SK-N-MC (cell line): ENCODE data around the gene GZF1.
A peak's percentile ranks its signal among the peaks of the same experiment; 100 is the strongest.

Experiments used
- DNase-seq: peaks from one replicate; pipeline ENCODE4 v3.0.0-alpha.2; 2011; ENCODE audit warnings: low read depth, low spot score
- H3K27ac ChIP-seq: fragments of 200-600 bp; sonication (generic); 2 replicates; pipeline ENCODE4 v1.5.1; 2016; ENCODE audit warnings: mixed run types
- H3K36me3 ChIP-seq: fragments of 200-600 bp; sonication (generic); 2 replicates; pipeline ENCODE4 v1.6.1; 2017; ENCODE audit warnings: antibody characterized with exemption, low read length, mixed read lengths; ENCODE audit not compliant: insufficient read depth
- H3K4me3 ChIP-seq: fragments of 200-600 bp; sonication (generic); 2 replicates; pipeline ENCODE4 v1.5.1; 2016
- H3K9ac ChIP-seq: fragments of 200-600 bp; sonication (generic); 2 replicates; pipeline ENCODE4 v1.8.0; 2017; ENCODE audit warnings: mixed run types, mixed read lengths; ENCODE audit not compliant: insufficient read length
- H3K9me3 ChIP-seq: fragments of 200-600 bp; sonication (generic); 2 replicates; pipeline ENCODE4 v1.6.1; 2017; ENCODE audit warnings: low read depth, mild to moderate bottlenecking, antibody characterized with exemption, low read length, moderate library complexity, mixed read lengths
- EZH2 ChIP-seq: fragments of 200-600 bp; sonication (generic); IDR thresholded peaks from one replicate; pipeline ENCODE4 v1.6.1; 2017; ENCODE audit warnings: antibody characterized with exemption
- FOXP2 ChIP-seq: optimal IDR thresholded peaks from 2 replicates; pipeline ENCODE3; 2011; ENCODE audit warnings: mild to moderate bottlenecking, moderate library complexity; ENCODE audit not compliant: insufficient read depth; ENCODE audit errors: extremely low read length, control extremely low read depth
- POLR2AphosphoS5 ChIP-seq: IDR thresholded peaks from 2 replicates; pipeline ENCODE4 v1.6.1; 2012; ENCODE audit warnings: mild to moderate bottlenecking, low read depth, low read length, borderline replicate concordance

Gene GZF1

GRCh38 chr20:23369072-23369823 lies 7.3 kb downstream of the GZF1 start:
- 0 out of 2 replicates have a peak overlapping the region, but pooled peaks have one; percentile 3 for H3K27ac ChIP-seq
- no peaks in the 10 kb centered on the region for H3K9me3 ChIP-seq
- no peak for DNase-seq
- H3K36me3 ChIP-seq: peaks cover 92% of the 10 kb centered on the region
- no peak overlapping the region for H3K9ac ChIP-seq
- no peak overlapping the region for H3K4me3 ChIP-seq
- TF ChIP-seq EZH2 (no peak), FOXP2 (no peak), POLR2AphosphoS5 (no peak)

DNA sequence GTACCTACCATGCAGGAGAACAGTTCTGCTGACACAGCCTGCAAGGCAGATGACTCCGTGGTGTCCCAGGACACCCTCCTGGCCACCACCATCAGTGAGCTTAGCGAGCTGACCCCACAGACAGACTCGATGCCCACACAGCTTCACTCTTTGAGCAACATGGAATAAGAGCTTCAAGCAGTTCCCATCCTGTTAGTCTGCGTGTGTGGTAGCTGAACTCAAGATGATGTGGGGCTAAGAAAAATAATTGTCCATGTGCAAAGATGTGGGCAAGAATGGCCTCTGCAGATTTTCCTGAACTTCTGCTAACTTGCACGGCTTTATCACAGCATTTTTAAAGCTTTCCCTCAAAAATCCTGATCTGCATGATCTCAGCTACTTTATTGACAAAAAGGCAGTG lies 8.3 kb downstream of the GZF1 start:
- TF ChIP-seq EZH2 (no peak), FOXP2 (no peak), POLR2AphosphoS5 (no peak)
- Histone ChIP-seq H3K9ac (no peak overlapping the region), H3K4me3 (no peak overlapping the region), H3K36me3 (peaks cover 93% of the 10 kb centered on the region), H3K9me3 (no peaks in the 10 kb centered on the region), H3K27ac (no peak overlapping the region)
- DNase-seq: no peak

- no peak for DNase-seq
- Histone ChIP-seq H3K27ac (no peak overlapping the region), H3K36me3 (peaks cover 93% of the 10 kb centered on the region), H3K9me3 (no peaks in the 10 kb centered on the region), H3K4me3 (no peak overlapping the region), H3K9ac (no peak overlapping the region)
- TF ChIP-seq EZH2: no peak
- TF ChIP-seq FOXP2: no peak
- no peak for TF ChIP-seq POLR2AphosphoS5
These were observed 8.9 kb downstream of the GZF1 start for GRCh38 chr20:23370873-23371272.

DNA sequence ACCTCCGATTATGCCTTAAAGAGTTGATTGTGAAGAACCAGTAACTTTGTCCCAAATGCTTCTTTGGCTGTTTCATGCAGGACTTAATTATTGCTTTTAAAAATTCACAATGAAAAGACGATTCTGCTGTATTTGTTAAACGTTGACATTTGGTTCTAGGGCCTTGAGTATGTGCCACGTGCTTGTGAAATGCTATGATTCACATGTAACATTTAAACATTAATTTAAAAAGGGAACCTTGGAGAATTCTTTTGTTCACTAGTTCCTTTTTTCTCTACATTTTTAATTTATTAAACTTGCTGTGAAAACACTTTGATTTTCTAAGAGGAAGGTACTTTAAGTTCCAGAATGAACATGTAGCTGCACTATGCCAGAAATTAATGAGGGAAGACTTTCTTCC lies 9.5 kb downstream of the GZF1 start:
- Histone ChIP-seq H3K9me3 (no peaks in the 10 kb centered on the region), H3K4me3 (no peak overlapping the region), H3K36me3 (peaks cover 98% of the 10 kb centered on the region), H3K27ac (no peak overlapping the region), H3K9ac (no peak overlapping the region)
- DNase-seq: no peak
- TF ChIP-seq EZH2 (no peak), FOXP2 (no peak), POLR2AphosphoS5 (no peak)

DNA sequence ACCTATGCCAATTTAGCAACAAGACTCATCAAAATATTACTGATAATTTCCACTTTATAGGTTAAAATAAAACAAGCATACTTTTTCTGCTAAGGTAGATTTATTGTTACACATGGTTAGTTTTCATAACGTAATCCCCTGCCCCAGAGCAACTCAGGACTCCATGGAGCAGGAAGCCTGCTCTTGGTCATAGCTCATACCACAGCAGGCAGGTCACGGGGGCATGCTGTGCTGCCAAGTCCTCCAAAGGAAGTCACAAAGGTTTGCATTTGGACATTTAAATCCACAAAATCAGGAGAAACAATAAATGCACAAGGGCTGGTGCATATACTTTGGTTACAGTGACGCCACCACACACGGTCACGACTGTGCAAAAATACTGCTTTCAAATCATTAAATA lies 12.5 kb downstream of the GZF1 start:
- Histone ChIP-seq H3K36me3 (peaks cover 86% of the 10 kb centered on the region), H3K9ac (no peak overlapping the region), H3K9me3 (no peaks in the 10 kb centered on the region), H3K27ac (no peak overlapping the region), H3K4me3 (no peak overlapping the region)
- TF ChIP-seq FOXP2 (no peak), EZH2 (no peak), POLR2AphosphoS5 (no peak)
- no peak for DNase-seq

- Histone ChIP-seq H3K27ac (no peak overlapping the region), H3K9ac (no peak overlapping the region), H3K9me3 (no peaks in the 10 kb centered on the region), H3K36me3 (peaks cover 80% of the 10 kb centered on the region), H3K4me3 (no peak overlapping the region)
- TF ChIP-seq EZH2: no peak
- TF ChIP-seq POLR2AphosphoS5: no peak
- no peak for TF ChIP-seq FOXP2
- DNase-seq: no peak
These were observed 13.8 kb downstream of the GZF1 start for GRCh38 chr20:23375827-23376226.

DNA sequence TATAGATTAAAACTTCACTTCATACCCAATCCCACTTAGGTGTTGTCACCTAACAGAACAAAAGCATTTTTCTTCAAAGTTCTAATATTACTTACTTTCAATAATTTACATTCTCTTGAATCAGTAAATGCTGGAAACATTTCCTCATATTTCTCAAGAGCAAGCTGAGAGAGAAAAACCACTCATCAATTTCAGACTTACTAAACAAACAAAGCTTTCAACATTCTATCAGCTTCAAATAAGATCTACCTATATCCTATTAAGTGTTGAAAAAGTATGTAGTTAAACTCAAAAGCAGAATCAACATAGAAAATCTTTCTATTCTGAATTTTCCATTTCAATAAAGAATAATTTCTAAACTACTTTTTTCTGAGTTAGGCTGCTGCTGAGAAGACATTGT lies 17.8 kb downstream of the GZF1 start:
- Histone ChIP-seq H3K36me3 (peaks cover 73% of the 10 kb centered on the region), H3K4me3 (no peak overlapping the region), H3K9me3 (peaks cover 7% of the 10 kb centered on the region; the same call in 1 of the 2 replicates), H3K27ac (no peak overlapping the region), H3K9ac (no peak overlapping the region)
- DNase-seq: no peak
- TF ChIP-seq FOXP2: no peak
- TF ChIP-seq EZH2: no peak
- TF ChIP-seq POLR2AphosphoS5: no peak

- DNase-seq: no peak
- no peak overlapping the region for H3K9ac ChIP-seq
- H3K36me3 ChIP-seq: peaks cover 55% of the 10 kb centered on the region
- no peak for TF ChIP-seq FOXP2
- TF ChIP-seq EZH2: no peak
- TF ChIP-seq POLR2AphosphoS5: no peak
- no peak overlapping the region for H3K4me3 ChIP-seq
- no peak overlapping the region for H3K27ac ChIP-seq
- H3K9me3 ChIP-seq: peaks cover 7% of the 10 kb centered on the region; the same call in 1 of the 2 replicates
These were observed 19.9 kb downstream of the GZF1 start for GRCh38 chr20:23381876-23382275.
